Muscle layer of colon (tissue), 2 donors: ENCODE results near the gene VPS13C.
"Not testable (repeated sequence)": the region's sequence is repeated elsewhere in the genome, so short reads cannot be mapped to it uniquely, and the experiment has no call there.

Source experiments
- H3K27ac ChIP-seq: one replicate; pipeline ENCODE4 v1.7.0; 2013; ENCODE audit warnings: low read depth, mild to moderate bottlenecking, low read length, moderate library complexity
- H3K27me3 ChIP-seq, 2 donors: one replicate each; pipeline ENCODE4 v1.7.0; 2013; ENCODE audit warnings: low read length in 2 of 2, mild to moderate bottlenecking in 2 of 2; ENCODE audit not compliant: insufficient read depth in 2 of 2, control insufficient read depth in 1 of 2
- H3K36me3 ChIP-seq: one replicate; pipeline ENCODE4 v1.7.0; 2013; ENCODE audit warnings: mild to moderate bottlenecking, low read length; ENCODE audit not compliant: insufficient read depth
- H3K4me1 ChIP-seq: one replicate; pipeline ENCODE4 v1.7.0; 2013; ENCODE audit warnings: mild to moderate bottlenecking, low read length; ENCODE audit not compliant: insufficient read depth
- H3K4me3 ChIP-seq, 2 donors: one replicate each; pipeline ENCODE4 v1.7.0; 2013; ENCODE audit warnings: low read length in 2 of 2, low read depth in 1 of 2, mild to moderate bottlenecking in 1 of 2, moderate library complexity in 1 of 2
- H3K9ac ChIP-seq: one replicate; pipeline ENCODE4 v1.7.0; 2013; ENCODE audit warnings: low read length
- H3K9me3 ChIP-seq: one replicate; pipeline ENCODE4 v1.7.0; 2013; ENCODE audit warnings: mild to moderate bottlenecking, low read length
- donor health status: abdominal sarcoma.
- donor health status: Adenocarcinoma of cecum.

The VPS13C gene

DNA sequence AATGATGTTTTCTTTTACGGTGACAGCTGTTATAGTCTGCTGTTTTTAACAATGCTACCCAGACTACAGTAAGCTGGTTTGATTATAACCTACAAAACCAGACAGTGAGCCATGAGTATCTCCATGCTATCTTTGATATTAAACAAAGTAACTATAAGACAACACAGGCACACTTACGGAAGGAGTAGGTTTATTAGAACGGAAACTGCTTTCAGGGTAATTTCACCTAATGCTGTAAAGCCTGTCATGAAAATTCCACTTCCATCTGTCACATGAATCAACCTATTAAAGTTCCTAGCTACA lies 33.0 kb downstream of the VPS13C start:
- no peaks in the 10 kb centered on the region for H3K9me3 ChIP-seq
- no peaks in the 10 kb centered on the region for H3K36me3 ChIP-seq
- H3K27me3 ChIP-seq, result no peaks in the 10 kb centered on the region
- H3K27ac ChIP-seq, result no peak overlapping the region
- no peak overlapping the region for H3K4me3 ChIP-seq
- H3K9ac ChIP-seq, result no peak overlapping the region
- H3K4me1 ChIP-seq, result no peaks in the 10 kb centered on the region

DNA sequence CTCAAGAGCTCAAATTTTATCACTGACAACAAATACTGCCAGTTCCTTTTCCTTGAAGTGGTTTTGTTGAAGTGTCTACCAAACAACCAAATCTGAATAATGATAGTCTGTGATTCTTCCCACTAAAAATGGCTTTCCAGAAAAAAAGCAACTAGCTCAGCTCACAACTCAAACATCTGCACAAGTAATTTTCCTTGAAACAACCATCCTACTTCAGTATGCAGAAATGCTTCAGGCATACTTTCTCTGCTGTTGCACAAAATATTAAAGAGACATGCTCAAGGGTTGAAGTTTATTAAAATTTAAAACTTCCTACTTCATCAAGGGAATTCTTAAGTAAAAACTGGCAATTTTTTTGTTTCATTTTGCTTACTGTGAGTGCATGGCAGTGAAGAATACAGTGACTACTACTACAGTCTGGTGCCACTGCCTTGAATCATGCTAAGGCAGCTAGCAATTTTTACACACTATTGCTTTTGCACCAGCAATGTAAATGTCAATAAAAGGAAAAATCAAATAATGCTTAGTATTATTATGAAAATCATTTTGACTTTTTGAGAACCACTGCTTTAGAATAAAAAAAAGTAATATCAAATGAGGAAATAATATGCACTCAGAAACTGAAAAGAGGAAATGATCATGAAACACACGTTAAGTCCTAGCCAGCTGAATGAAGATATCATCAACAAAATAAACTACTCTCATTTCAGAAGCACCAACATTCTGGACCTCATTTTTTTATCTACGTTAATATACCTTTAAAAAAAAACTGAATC lies 33.6 kb downstream of the VPS13C start:
- no peaks in the 10 kb centered on the region for H3K27me3 ChIP-seq
- no peak overlapping the region for H3K4me3 ChIP-seq
- no peaks in the 10 kb centered on the region for H3K9me3 ChIP-seq
- no peak overlapping the region for H3K27ac ChIP-seq
- no peak overlapping the region for H3K9ac ChIP-seq
- no peaks in the 10 kb centered on the region for H3K36me3 ChIP-seq
- H3K4me1 ChIP-seq, result no peaks in the 10 kb centered on the region

DNA sequence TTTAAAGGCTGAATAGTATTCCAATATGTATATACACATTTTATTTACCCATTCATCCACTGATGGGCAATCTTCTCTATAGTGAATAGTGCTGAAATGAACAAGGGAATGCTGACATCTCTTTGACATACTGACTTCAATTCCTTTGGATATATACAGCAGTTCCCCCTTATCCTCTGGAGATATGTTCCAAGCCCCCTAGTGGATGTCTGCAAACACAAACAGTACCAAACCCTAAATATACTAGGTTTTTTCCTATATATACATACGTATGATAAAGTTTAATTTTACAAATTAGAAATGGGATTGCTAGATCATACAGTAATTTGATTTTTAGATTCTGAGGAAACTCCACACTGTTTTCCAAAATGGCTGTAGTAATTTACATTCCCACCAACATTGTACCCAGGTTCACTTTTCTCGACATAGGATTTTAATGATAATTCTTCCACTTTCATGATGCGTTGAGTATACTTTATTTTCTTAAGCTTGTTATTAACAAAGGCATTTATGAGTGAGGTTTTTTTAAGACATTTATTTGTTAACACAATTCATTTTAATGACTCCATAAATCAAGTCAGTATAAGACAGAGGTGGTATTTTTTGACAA lies 38.2 kb downstream of the VPS13C start:
- Histone ChIP-seq H3K27me3 (no peaks in the 10 kb centered on the region), H3K9me3 (no peaks in the 10 kb centered on the region), H3K4me3 (no peak overlapping the region), H3K36me3 (no peaks in the 10 kb centered on the region), H3K27ac (no peak overlapping the region), H3K9ac (no peak overlapping the region), H3K4me1 (no peaks in the 10 kb centered on the region)

DNA sequence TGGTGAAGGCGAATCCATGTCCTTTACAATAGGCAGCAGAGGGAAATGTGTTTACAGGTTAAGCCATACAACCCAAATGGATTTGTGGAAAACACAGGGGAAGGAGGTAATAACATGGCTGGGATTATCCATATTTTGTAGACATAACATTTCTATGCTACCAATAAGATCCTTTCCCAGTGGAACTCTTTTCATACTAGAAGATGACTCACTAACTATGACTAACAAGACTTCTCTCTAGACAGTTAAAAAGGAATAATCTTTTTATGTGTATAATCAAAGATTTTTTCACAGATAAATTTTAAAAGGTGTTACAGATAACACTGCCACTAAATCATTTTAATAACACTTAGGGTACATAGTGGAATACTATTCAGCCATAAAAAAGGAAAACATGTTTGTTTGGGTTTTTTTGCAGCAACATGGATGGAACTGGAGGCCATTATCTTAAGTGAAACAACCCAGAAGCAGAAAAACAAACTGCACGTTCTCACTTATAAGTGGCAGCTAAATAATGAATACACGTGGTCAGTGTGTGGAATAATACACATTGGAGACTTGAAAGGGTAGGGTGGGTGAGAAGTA lies 39.6 kb downstream of the VPS13C start:
- Histone ChIP-seq H3K4me3 (no peak overlapping the region), H3K9ac (no peak overlapping the region), H3K4me1 (no peaks in the 10 kb centered on the region), H3K27me3 (no peaks in the 10 kb centered on the region), H3K27ac (no peak overlapping the region), H3K36me3 (no peaks in the 10 kb centered on the region), H3K9me3 (no peaks in the 10 kb centered on the region)

DNA sequence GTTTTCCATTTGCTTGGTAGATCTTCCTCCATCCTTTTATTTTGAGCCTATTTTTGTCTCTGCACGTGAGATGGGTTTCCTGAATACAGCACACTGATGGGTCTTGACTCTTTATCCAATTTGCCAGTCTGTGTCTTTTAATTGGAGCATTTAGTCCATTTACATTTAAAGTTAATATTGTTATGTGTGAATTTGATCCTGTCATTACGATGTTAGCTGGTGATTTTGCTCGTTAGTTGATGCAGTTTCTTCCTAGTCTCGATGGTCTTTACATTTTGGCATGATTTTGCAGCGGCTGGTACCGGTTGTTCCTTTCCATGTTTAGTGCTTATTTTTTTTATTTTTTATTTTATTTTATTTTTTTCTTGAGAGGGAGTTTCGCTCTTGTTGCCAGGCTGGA lies 54.9 kb downstream of the VPS13C start:
- not testable (repeated sequence) for H3K27me3 ChIP-seq, H3K9me3 ChIP-seq, H3K4me1 ChIP-seq, H3K4me3 ChIP-seq, H3K9ac ChIP-seq, H3K27ac ChIP-seq
- H3K36me3 ChIP-seq, result peaks cover 10% of the 10 kb centered on the region

DNA sequence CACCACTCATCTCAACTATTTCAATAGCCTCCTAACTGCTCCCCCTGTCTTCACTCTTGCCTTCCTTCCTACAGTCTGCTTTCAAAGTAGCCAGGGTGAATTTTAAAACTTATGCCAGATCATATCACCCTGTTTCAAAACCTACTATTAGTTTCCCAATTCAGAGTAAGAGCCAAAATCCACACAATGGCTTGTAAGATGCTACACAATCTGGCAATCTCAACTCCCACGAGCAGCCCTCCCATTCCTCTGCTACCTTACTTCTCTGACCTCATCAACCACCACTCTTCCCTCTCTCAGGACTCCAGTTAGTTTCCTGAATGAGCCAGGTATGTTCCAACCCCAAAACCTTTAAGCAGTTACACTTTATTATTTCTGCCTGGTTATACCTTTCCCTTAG lies 62.5 kb downstream of the VPS13C start:
- H3K9me3 ChIP-seq, result no peaks in the 10 kb centered on the region
- H3K27ac ChIP-seq, result no peak overlapping the region
- no peaks in the 10 kb centered on the region for H3K27me3 ChIP-seq

DNA sequence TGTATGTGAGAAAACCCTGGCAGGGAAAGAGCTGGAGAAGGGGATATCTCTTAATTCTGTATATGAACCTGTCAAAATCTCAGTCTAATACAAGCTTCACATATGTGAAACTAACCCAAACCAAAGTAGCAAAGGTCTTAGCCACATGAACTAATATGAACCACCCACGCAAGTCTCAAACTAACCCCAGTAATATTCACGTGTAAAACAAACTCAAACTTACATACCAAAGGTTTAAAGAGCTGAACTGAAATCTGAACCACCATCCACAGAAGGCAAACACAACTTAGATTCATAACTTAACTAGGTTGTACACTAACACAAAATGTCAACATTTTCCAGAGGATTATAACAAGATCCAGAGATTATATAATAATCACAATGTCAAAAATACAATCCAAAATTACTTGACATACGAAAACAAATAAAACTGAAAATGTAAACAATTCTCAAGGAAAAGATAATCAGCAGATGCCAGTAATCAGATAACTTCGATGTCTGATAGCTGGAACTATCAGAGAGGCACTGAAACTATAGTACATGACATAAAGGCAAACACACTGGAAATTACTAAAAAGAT lies 64.1 kb downstream of the VPS13C start:
- Histone ChIP-seq H3K9ac (no peak overlapping the region), H3K9me3 (no peaks in the 10 kb centered on the region), H3K36me3 (no peaks in the 10 kb centered on the region)

More for the DNA sequence above, 62.5 kb downstream of the VPS13C start:
- no peaks in the 10 kb centered on the region for H3K36me3 ChIP-seq
- no peak overlapping the region for H3K9ac ChIP-seq
- H3K4me1 ChIP-seq, result no peaks in the 10 kb centered on the region
- H3K4me3 ChIP-seq, result no peak overlapping the region

DNA sequence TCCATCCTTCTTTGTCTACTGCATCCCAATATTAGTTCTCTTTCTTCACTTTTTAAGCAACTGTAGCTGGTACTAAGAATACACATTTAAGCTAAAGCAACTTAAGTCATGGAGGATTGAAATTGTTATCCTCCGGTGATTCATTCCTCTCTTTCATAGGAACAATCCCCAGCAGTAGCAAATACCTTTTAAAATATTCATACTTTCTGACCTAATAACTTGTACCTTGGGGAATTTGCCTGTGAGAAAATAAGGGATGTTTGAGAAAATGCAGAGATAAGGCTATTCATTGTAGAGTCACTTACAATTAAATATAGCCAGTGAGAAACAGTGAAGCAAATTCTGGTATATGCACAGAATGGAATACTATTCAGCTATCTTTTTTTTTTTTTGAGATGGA lies 66.0 kb downstream of the VPS13C start:
- no peaks in the 10 kb centered on the region for H3K4me1 ChIP-seq
- H3K9me3 ChIP-seq, result no peaks in the 10 kb centered on the region
- no peak overlapping the region for H3K4me3 ChIP-seq
- no peaks in the 10 kb centered on the region for H3K27me3 ChIP-seq
- H3K36me3 ChIP-seq, result no peaks in the 10 kb centered on the region
- no peak overlapping the region for H3K9ac ChIP-seq
- H3K27ac ChIP-seq, result no peak overlapping the region

More for the DNA sequence above, 64.1 kb downstream of the VPS13C start:
- no peaks in the 10 kb centered on the region for H3K4me1 ChIP-seq
- no peaks in the 10 kb centered on the region for H3K27me3 ChIP-seq
- H3K27ac ChIP-seq, result no peak overlapping the region
- no peak overlapping the region for H3K4me3 ChIP-seq

DNA sequence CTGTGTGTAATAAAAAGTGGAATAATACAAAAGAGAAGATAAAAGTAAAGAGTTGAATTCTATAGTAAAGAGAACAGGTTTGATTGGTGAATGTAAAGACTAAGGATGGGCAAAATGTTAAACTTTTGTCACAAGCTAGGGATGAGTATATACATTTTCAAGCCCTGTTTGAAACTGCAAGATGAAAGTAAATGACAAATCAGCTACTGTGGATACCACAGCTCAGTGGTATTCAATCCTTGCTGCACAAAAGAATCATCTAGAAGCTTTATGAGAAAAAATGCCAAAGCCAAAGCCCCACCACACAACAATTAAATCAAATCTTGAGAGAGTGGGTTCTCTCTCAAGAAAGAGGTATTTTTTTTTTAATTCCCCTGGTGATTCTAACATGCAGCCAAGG lies 67.7 kb downstream of the VPS13C start:
- no peak overlapping the region for H3K9ac ChIP-seq
- no peaks in the 10 kb centered on the region for H3K36me3 ChIP-seq

DNA sequence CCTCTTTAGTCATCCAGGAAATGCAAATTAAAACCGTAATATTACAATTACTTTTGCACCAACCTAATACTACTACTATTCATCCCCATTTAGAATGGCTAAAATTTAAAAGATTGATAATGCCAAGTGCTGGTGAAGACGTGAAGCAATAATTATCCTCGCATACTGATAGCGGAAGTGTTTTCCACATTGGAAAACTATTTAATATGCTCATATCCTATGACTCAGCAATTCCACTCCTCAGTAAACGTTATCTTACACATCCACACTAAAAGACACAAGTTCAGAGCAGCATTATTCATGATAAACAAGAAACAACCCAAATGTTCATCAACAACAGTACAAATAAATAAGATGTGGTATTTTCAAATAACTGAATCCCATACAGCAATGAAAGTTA lies 70.6 kb downstream of the VPS13C start:
- no peaks in the 10 kb centered on the region for H3K36me3 ChIP-seq
- no peak overlapping the region for H3K9ac ChIP-seq
- H3K27ac ChIP-seq, result no peak overlapping the region
- H3K4me3 ChIP-seq, result no peak overlapping the region
- no peaks in the 10 kb centered on the region for H3K27me3 ChIP-seq
- H3K9me3 ChIP-seq, result no peaks in the 10 kb centered on the region
- no peaks in the 10 kb centered on the region for H3K4me1 ChIP-seq

More for the DNA sequence above, 67.7 kb downstream of the VPS13C start:
- Histone ChIP-seq H3K4me1 (no peaks in the 10 kb centered on the region), H3K27me3 (no peaks in the 10 kb centered on the region), H3K4me3 (no peak overlapping the region), H3K9me3 (no peaks in the 10 kb centered on the region), H3K27ac (no peak overlapping the region)

DNA sequence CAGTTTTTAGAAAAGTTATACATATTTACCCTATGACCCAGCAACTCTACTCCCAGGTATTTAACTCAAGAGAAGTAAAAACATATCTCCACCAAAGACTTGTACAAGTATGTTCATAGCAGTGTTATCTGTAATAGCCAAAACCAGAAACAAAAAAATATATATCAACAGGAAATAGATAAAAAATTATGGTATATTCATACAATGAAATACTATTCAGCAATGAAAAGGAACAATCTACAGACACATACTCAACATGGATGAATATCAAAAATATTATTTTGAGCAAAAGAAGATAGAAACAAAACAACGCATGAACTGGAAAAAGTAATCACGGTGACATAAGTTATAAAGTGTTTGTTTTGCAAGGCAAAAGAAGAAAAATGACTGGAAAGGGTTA lies 72.4 kb downstream of the VPS13C start:
- H3K9me3 ChIP-seq, result no peaks in the 10 kb centered on the region
- H3K36me3 ChIP-seq, result no peaks in the 10 kb centered on the region
- H3K27me3 ChIP-seq, result no peaks in the 10 kb centered on the region
- no peak overlapping the region for H3K4me3 ChIP-seq
- no peaks in the 10 kb centered on the region for H3K4me1 ChIP-seq
- H3K27ac ChIP-seq, result no peak overlapping the region
- no peak overlapping the region for H3K9ac ChIP-seq
